ENCODE results near the gene AAK1. TPM values are rescaled to one million over a fixed set of nuclear protein-coding genes. Genes with fewer than 3 reads are reported as not detected.

AAK1 gene
- total RNA-seq, 3 donors from 2014 or later (not counting 1 experiment from before 2014, with no cell fraction given) = 174 to 249 (median 204) TPM

DNA sequence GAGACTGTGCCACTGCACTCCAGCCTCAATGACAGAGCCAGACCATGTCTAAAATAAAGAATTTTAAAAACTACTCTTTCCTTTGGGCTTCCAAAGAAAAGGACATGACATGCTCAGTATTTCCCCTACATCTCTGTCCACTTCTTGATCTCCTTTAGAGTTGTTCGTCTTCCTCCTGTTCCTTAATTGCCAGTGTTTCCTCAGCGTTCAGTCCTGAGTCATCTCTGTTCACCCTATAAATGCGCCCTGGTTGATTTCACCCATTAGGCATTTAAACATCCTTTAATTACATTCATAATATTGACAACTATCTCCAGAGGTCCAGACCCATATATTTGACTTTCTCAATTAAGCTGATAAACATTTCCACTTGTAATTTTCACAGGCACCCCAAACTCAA is 64.0 kb downstream of the AAK1 start:
- H3K27ac ChIP-seq (ENCODE audit: low read length) = no peak overlapping the region
- no peaks in the 10 kb centered on the region for H3K9me3 Mint-ChIP-seq
- peak overlapping the region; percentile 27 to 57 for H3K27ac Mint-ChIP-seq
- peaks cover 81 to 89% of the 10 kb centered on the region in 2 donors for H3K4me1 Mint-ChIP-seq
- intact Hi-C loops (cut with micrococcal nuclease) = no loop called here
- no peak for ATAC-seq
- DNase-seq = no peak
- H3K4me3 Mint-ChIP-seq = no peak overlapping the region
- no peaks in the 10 kb centered on the region for H3K27me3 ChIP-seq (ENCODE audit: control insufficient read depth, insufficient read depth, low read length)
- H3K36me3 Mint-ChIP-seq = no peaks in the 10 kb centered on the region
- no peaks in the 10 kb centered on the region for H3K36me3 ChIP-seq (ENCODE audit: control insufficient read depth, insufficient read depth, low read length)
- H3K4me3 ChIP-seq (ENCODE audit: low read length) = no peak overlapping the region
- peaks cover 58% of the 10 kb centered on the region for H3K4me1 ChIP-seq (ENCODE audit: control insufficient read depth, insufficient read depth, low read length)
- 84% methylated on average over 3 of the region's 3 CpGs for WGBS (ENCODE audit: insufficient coverage)
- H3K27me3 Mint-ChIP-seq (ENCODE audit: low read depth in 2 of 2) = no peaks in the 10 kb centered on the region
- TF ChIP-seq, protein P1, sequence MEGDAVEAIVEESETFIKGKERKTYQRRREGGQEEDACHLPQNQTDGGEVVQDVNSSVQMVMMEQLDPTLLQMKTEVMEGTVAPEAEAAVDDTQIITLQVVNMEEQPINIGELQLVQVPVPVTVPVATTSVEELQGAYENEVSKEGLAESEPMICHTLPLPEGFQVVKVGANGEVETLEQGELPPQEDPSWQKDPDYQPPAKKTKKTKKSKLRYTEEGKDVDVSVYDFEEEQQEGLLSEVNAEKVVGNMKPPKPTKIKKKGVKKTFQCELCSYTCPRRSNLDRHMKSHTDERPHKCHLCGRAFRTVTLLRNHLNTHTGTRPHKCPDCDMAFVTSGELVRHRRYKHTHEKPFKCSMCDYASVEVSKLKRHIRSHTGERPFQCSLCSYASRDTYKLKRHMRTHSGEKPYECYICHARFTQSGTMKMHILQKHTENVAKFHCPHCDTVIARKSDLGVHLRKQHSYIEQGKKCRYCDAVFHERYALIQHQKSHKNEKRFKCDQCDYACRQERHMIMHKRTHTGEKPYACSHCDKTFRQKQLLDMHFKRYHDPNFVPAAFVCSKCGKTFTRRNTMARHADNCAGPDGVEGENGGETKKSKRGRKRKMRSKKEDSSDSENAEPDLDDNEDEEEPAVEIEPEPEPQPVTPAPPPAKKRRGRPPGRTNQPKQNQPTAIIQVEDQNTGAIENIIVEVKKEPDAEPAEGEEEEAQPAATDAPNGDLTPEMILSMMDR (IDR thresholded peaks at IDR 0.05) = no peak
- H3K9me3 ChIP-seq (ENCODE audit: control insufficient read depth, insufficient read depth, low read length) = no peaks in the 10 kb centered on the region

DNA sequence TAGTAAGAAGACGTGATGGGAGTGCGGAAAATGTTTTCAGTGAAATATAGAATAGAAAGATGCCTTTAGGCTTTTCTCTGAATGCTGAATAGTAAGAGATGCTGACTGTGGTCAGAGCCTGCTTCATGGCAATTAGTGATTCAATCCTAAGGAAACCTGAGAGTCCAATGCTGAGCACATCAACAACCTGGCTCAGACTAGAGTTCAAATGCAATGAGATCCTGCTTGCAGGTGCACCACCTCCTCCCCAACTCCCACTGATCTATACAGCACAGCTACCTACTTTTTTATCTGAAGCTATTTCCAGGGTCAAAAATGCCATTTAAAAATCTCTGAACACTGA is 65.4 kb downstream of the AAK1 start:
- ATAC-seq = no peak
- peaks cover 46% of the 10 kb centered on the region for H3K4me1 ChIP-seq (ENCODE audit: control insufficient read depth, insufficient read depth, low read length)
- WGBS (ENCODE audit: insufficient coverage) = 95% methylated on average over 2 of the region's 2 CpGs
- H3K27ac Mint-ChIP-seq = peak overlapping the region; percentile 27 to 57
- H3K27ac ChIP-seq (ENCODE audit: low read length) = no peak overlapping the region
- H3K36me3 ChIP-seq (ENCODE audit: control insufficient read depth, insufficient read depth, low read length) = no peaks in the 10 kb centered on the region
- no peaks in the 10 kb centered on the region for H3K27me3 ChIP-seq (ENCODE audit: control insufficient read depth, insufficient read depth, low read length)
- TF ChIP-seq, protein P1 (IDR thresholded peaks at IDR 0.05) = no peak
- intact Hi-C loops (cut with micrococcal nuclease) = no loop called here
- H3K9me3 Mint-ChIP-seq = no peaks in the 10 kb centered on the region
- H3K27me3 Mint-ChIP-seq (ENCODE audit: low read depth in 2 of 2) = no peaks in the 10 kb centered on the region
- no peaks in the 10 kb centered on the region for H3K36me3 Mint-ChIP-seq
- H3K4me3 ChIP-seq (ENCODE audit: low read length) = no peak overlapping the region
- DNase-seq = no peak
- peak overlapping the region; percentile 1 for H3K4me3 Mint-ChIP-seq
- H3K9me3 ChIP-seq (ENCODE audit: control insufficient read depth, insufficient read depth, low read length) = no peaks in the 10 kb centered on the region
- peaks cover 75 to 84% of the 10 kb centered on the region in 2 donors for H3K4me1 Mint-ChIP-seq

DNA sequence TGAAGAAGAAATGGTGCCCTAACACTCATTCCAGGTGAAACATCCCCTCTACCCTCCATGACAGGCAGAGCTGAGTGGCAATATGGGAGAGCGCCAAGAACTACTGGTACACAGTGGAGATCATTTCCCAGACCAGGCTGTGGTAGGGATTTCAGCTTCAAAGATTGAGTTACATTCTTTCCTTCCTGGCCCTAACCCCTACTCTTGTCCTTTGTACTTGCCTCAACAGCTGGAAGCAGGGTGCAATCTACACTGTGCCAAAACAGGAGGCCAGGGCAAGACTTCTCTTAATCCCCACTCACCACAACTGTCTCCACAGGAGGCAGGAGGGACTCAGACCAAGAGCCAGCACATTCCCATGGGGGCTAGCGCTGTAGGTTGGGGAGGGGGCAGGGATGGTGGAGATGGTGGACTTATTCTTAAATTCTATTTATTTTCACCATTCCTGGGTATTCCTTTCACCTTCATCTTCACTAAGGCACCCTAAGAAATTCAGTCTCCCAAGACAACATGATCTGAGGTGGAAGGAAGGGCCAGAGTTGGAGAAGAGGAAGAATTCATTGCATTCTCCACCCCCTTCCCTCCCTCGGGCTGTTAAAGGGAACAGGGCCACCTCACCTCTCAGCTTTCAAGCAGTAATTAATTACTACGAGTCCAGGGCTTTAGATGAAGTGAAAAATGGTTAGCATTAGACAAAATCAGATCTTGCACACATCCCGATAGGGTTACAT is 65.9 kb downstream of the AAK1 start:
- H3K4me3 ChIP-seq (ENCODE audit: low read length) = no peak overlapping the region
- Mint-ChIP-seq H3K9me3 (no peaks in the 10 kb centered on the region), H3K27ac (peak overlapping the region; percentile 27 to 57), H3K27me3 (ENCODE audit: low read depth in 2 of 2) (no peaks in the 10 kb centered on the region), H3K4me1 (peaks cover 75 to 84% of the 10 kb centered on the region in 2 donors), H3K36me3 (no peaks in the 10 kb centered on the region), H3K4me3 (no peak overlapping the region)
- no peaks in the 10 kb centered on the region for H3K36me3 ChIP-seq (ENCODE audit: control insufficient read depth, insufficient read depth, low read length)
- ATAC-seq (peak in 1 of 3 donors; percentile 21), DNase-seq (no peak)
- intact Hi-C loops (cut with micrococcal nuclease) = no loop called here
- H3K4me1 ChIP-seq (ENCODE audit: control insufficient read depth, insufficient read depth, low read length) = peaks cover 43% of the 10 kb centered on the region
- no peak overlapping the region for H3K27ac ChIP-seq (ENCODE audit: low read length)
- TF ChIP-seq, protein P1 (IDR thresholded peaks at IDR 0.05) = no peak
- H3K9me3 ChIP-seq (ENCODE audit: control insufficient read depth, insufficient read depth, low read length) = no peaks in the 10 kb centered on the region
- 93% methylated on average over 3 of the region's 5 CpGs for WGBS (ENCODE audit: insufficient coverage)
- H3K27me3 ChIP-seq (ENCODE audit: control insufficient read depth, insufficient read depth, low read length) = no peaks in the 10 kb centered on the region

DNA sequence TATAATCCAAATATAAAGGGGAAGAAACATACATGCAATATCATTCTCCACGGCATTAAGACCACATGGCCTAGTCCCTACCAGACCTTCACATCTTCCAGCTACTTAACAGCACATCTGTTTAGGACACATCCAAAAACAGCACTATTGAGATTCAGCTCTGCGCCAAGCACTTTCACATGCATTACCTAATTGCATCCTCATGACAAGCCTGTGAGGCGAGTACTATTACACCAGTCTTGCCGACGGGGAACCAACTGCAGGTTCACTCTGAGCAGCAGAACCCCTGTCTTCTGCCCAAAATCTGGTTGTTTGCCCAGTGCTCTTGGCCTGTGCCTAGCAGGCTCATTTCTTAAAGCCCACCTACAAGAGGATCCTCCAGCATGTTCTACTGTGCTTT is 66.7 kb downstream of the AAK1 start:
- peak in 1 of 3 donors; percentile 37 for ATAC-seq
- peaks cover 71 to 79% of the 10 kb centered on the region in 2 donors for H3K4me1 Mint-ChIP-seq
- H3K36me3 Mint-ChIP-seq = no peaks in the 10 kb centered on the region
- Histone ChIP-seq H3K27ac (ENCODE audit: low read length) (no peak overlapping the region), H3K27me3 (ENCODE audit: control insufficient read depth, insufficient read depth, low read length) (no peaks in the 10 kb centered on the region), H3K4me1 (ENCODE audit: control insufficient read depth, insufficient read depth, low read length) (peaks cover 38% of the 10 kb centered on the region), H3K36me3 (ENCODE audit: control insufficient read depth, insufficient read depth, low read length) (no peaks in the 10 kb centered on the region), H3K4me3 (ENCODE audit: low read length) (no peak overlapping the region), H3K9me3 (ENCODE audit: control insufficient read depth, insufficient read depth, low read length) (no peaks in the 10 kb centered on the region)
- no peaks in the 10 kb centered on the region for H3K27me3 Mint-ChIP-seq (ENCODE audit: low read depth in 2 of 2)
- no peaks in the 10 kb centered on the region for H3K9me3 Mint-ChIP-seq
- WGBS (ENCODE audit: insufficient coverage) = 95% methylated on average over 5 of the region's 5 CpGs
- peak overlapping the region; percentile 27 to 57 for H3K27ac Mint-ChIP-seq
- H3K4me3 Mint-ChIP-seq = no peak overlapping the region
- TF ChIP-seq, protein P1 (IDR thresholded peaks at IDR 0.05) = no peak
- DNase-seq = no peak
- intact Hi-C loops (cut with micrococcal nuclease) = no loop called here

Data from natural killer cell (primary cell).